GM13976 (cell line): Measurements from ENCODE around the gene NPPC.

Experiments used
- DNase-seq: peaks from one replicate; pipeline ENCODE4 v3.0.0; 2012; ENCODE audit warnings: low spot score
- CTCF ChIP-seq: IDR thresholded peaks from 2 replicates; pipeline ENCODE4 v1.5.1; 2012; ENCODE audit warnings: borderline replicate concordance, mild to moderate bottlenecking; ENCODE audit not compliant: insufficient read depth; ENCODE audit errors: extremely low read depth, missing control alignments, control extremely low read depth
- in situ Hi-C: fragments of 300-500 bp; cut with MboI; formaldehyde crosslinking; loops from one replicate; pipeline ENCODE4 v1.12.0; 2022; ENCODE audit warnings: low sequenced_read_pairs, mixed read lengths, inconsistent platforms; ENCODE audit not compliant: unreplicated experiment

Gene NPPC

GRCh38 chr2:231946241-231946814, 20.1 kb upstream of the NPPC start:
- TF ChIP-seq CTCF: no peak
- no peak for DNase-seq
- in situ Hi-C loops: no loop called here

GRCh38 chr2:231942180-231942579, 16.0 kb upstream of the NPPC start:
- in situ Hi-C loops: no loop called here
- TF ChIP-seq CTCF: no peak
- no peak for DNase-seq

DNA sequence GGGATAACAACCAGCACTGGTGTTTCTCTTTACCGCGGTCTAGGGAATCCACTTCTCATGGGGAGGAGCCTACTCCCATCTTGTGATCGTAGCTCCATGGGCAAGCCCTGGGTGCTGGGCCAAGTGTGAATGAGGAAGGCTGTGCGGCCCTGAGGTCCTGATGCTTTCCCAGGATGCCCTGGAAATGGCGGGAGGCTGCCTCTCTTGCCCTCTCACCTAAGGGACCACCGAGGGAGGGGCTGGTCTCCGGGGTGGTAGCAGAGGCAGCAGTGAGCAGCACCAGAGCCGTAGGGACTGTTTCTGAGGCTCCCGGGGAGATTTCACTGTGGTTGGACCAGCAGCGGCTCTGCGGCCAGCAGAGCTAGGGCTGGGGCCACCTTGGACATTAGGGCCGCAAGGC, 15.5 kb upstream of the NPPC start:
- DNase-seq: no peak
- no peak for TF ChIP-seq CTCF
- in situ Hi-C loops: no loop called here

DNA sequence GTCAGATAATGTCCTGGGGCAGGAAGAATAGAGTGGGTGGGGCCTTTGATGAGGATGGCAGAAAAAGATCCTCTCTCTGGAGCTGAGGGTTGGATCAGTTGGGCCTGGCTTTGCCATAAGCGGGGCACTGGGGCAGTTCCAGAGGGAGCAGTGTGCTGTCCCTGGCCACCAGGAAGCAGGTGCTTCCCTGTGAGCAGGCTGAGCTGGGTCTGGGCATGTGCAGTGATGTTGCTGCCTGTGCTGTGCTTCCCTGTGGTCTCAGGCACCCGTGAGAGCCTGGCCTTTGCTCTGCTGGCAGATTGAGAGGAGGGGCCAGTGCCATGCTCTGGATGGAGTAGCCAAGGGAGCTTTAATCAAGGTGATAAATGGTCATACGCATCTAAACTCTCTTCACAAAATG, 14.6 kb upstream of the NPPC start:
- no peak for TF ChIP-seq CTCF
- no peak for DNase-seq
- in situ Hi-C loops: no loop called here

GRCh38 chr2:231939022-231939421, 12.8 kb upstream of the NPPC start:
- no peak for DNase-seq
- in situ Hi-C loops: no loop called here
- no peak for TF ChIP-seq CTCF

- no peak for TF ChIP-seq CTCF
- in situ Hi-C loops: no loop called here
- DNase-seq: no peak
These were observed 10.9 kb upstream of the NPPC start for GRCh38 chr2:231937057-231937456.

GRCh38 chr2:231936491-231936890, 10.3 kb upstream of the NPPC start:
- in situ Hi-C loops: no loop called here
- DNase-seq: no peak
- TF ChIP-seq CTCF: no peak
